Mucosa of gallbladder (tissue), 1 donor: Measurements from ENCODE around the gene LRP3. TPM values are rescaled to one million over a fixed set of nuclear protein-coding genes. Genes with fewer than 3 reads are reported as not detected.
A peak's percentile ranks its signal among the peaks of the same experiment; 100 is the strongest.
"Not testable (repeated sequence)": the region's sequence is repeated elsewhere in the genome, so short reads cannot be mapped to it uniquely, and the experiment has no call there.

Experiments
- DNase-seq: peaks from one replicate; pipeline ENCODE4 v3.0.0-alpha.2; 2020; ENCODE audit warnings: low spot score
- total RNA-seq: library from RNA; stranded (reverse); gene quantifications from one replicate; pipeline ENCODE4 v1.2.1, GENCODE V29; 2021
- donor health status: DM: no; HTN: no; CAD: no.

The LRP3 gene
- total RNA-seq, 1 donor from 2014 or later = 25.7 TPM

- no peak for DNase-seq
Observed at GRCh38 chr19:33175886-33176669, 18.1 kb upstream of the LRP3 start.

DNA sequence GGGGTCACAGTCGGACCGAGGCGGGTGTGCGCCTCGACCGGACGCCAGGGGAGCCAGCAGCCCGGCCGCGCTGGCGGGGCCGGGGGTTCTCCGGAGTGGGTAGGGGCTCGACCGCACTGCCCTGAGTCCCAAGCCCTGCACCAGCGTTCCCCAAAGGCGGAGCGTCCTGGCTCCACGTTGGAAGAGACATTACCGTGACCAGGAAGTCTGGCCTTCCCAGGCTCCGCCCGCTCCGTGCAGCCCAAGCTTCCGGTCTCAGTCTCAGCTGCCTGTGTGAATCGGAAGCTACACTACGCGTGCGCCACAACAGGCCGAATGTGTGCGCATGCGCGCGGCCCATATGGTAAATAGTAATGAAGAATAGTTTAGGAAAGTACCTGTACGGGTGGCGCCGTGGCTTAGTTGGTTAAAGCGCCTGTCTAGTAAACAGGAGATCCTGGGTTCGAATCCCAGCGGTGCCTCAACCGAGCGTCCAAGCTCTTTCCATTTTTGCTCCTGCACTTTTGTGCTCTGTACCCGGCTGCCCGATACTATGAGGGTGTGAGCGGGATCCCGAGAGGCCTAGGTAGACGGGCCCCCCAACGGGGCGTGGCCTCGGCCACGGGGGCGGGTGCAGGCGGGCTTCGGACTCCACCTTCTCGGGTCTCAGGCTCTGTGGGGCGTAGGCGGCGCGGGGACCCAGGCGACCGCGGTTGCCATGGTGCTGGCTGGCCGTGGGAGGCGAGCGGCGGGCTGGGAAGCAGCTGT is 17.3 kb upstream of the LRP3 start:
- DNase-seq = peak; percentile 99

GRCh38 chr19:33177417-33177979 is 16.6 kb upstream of the LRP3 start:
- DNase-seq = no peak

DNA sequence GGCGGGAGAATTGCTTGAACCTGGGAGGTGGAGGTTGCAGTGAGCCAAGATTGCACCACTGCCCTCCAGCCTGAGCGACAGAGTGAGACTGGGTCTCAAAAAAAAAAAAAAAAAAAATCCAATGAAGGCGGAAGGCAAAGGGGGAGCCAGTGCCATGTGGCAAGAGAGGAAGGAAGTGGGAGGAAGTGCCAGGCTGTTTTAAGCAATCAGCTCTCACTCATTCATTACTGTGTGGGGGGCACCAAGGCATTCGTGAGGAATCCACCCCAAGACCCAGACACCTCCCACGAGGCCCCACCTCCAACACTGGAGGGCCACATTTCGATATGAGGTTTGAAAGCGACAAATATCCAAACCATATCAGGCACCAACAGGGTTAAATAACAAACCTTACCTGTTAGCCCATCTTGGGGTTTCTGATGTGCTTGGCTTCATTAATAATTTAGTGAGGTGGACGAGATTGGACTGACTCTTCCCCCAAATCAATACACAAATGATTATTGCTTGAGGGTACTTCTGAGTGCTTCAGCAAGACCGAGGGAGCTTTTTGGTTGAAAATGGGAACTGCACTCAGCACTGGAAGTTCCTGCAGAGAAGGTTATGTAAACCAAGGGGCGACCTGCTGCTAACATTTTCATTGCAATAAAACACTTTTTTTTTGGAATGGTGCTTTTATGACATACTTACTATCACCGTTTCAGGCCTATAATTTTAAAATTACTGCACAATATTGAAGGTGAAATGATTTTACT is 7.5 kb upstream of the LRP3 start:
- DNase-seq = no peak

GRCh38 chr19:33187183-33187540 is 7.0 kb upstream of the LRP3 start:
- no peak for DNase-seq

GRCh38 chr19:33189453-33189852 is 4.7 kb upstream of the LRP3 start:
- DNase-seq = no peak

GRCh38 chr19:33191092-33191491 is 3.0 kb upstream of the LRP3 start:
- not testable (repeated sequence) for DNase-seq

- no peak for DNase-seq
Observed at GRCh38 chr19:33191501-33191900, 2.6 kb upstream of the LRP3 start.

DNA sequence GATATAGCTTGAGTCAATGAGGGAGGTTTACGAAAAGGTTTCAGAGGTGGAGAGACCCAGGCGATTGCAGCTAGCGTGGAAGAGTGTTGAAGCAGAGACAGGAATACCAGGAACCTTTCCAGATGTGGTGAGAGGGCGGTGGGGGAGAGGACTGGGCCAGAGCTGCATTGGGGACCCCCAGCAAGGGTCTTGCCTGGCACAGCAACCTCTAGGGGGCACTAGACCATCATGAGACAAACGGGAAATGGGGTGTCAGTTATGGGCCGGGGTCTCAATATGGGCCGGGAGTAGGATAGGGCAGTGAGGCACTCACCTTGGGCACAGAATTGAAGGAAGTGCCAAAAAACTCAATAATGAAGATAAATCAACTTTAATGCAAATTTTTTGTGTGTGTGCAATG is 2.1 kb upstream of the LRP3 start:
- no peak for DNase-seq

DNA sequence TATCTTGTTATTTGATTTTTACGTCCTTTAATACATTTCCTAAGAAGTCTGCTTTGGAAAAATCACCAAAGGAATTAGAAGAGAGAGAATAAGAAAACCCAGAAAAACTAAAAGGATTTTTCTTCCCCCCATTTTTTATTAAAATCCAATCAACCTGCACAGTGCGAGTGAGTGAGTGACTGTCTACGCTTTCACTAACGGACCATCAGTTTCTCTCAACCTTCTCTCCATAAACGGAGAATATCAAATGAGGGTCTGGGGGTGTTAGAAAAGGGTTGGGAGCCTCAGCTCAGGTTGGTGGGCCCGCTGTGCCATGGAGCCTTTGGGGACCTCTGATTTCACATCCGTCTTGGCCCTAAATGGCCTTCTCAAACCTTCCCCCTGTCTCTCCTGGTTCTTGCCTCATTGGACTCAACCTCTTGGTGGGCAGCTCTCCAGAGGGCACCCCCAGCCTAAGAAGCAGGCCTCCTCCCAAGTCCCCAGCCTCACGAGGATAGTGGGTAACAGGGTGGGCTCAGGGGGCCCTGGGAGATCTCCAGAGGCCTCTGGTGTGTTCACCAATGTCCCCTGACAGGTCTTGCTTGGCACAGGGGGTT is 763 bp upstream of the LRP3 start:
- no peak for DNase-seq

DNA sequence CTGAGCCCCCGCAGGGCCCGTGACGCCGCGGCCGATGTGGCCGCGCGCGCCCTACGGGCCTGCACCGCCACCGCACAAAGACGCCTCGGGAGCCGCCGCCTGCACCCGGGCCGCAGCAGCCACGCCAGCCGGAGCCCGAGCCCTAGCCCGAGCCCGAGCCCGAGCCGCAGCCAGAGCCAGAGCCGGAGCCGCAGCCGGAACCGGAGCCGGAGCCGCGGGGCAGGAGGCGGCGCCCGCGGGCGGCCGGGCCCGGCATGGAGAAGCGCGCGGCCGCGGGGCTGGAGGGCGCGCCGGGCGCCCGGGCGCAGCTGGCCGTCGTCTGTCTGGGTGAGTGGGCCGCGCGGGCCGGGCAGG is 379 bp downstream of the LRP3 start:
- DNase-seq = no peak

GRCh38 chr19:33194886-33195644 is 935 bp downstream of the LRP3 start:
- no peak for DNase-seq

DNA sequence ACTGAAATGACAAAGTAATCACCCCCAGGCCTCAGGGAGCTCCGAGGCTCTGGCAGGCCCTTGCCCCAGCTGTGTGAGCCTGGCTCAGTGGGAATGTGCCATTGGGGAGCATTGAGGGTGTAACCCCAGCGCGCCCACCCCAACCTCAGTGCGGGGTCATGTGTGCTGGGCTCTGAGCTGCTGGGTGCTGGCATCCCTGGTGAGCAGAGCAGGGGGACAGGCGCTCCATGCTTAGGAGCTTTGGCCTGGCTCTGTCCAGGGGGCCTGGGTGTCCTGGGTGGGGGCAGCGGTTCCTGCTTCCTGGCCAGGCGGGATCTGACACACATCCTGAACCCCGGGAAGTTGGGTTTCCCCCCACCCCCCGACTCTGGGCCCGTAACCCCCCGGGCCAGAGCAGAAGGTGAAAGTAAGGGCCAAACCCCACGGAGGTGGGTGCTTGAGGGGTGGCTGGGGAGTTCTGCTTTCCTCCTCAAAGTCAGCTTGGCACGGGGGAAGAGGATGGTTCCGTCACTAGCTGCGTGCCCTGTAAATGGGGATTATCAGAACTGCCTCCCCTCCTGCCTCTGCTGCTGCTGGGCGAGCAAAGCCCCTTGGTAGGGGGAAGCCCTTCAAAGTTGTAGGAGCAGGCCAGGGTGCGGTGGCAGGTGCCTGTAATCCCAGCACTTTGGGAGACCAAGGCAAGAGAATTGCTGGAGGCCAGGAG is 1.7 kb downstream of the LRP3 start:
- DNase-seq = no peak

- DNase-seq = no peak
Observed at GRCh38 chr19:33196446-33197193, 2.5 kb downstream of the LRP3 start.

DNA sequence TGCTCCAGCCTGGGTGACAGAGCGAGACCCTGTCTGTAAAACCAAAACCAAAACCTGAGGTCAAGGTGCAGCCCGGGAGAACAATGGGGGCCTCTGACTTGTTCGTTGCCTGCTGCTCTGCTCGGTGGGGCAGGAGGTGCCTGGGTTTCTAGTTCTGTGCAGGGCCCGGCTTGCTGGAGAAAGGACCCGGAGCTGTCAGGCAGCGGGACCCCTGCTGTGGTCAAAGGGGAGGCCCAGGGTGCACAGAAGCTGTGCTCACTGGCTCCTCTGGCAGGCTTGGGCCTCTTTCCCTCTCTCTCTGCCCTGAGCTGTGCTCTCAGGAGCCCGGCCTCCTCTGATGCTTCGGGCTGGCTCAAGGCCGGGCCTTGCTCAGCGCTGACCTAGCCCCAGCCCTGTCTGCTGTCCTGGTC is 3.5 kb downstream of the LRP3 start:
- DNase-seq = no peak

GRCh38 chr19:33198169-33198568 is 4.0 kb downstream of the LRP3 start:
- DNase-seq = no peak

GRCh38 chr19:33199441-33200265 is 5.5 kb downstream of the LRP3 start:
- DNase-seq = no peak

GRCh38 chr19:33201473-33201872 is 7.3 kb downstream of the LRP3 start:
- no peak for DNase-seq
